ENCODE results near the gene ITGAL. TPM values are rescaled to one million over a fixed set of nuclear protein-coding genes. Genes with fewer than 3 reads are reported as not detected.
A peak's percentile ranks its signal among the peaks of the same experiment; 100 is the strongest.

Gene ITGAL
- total and polyA plus RNA-seq, 7 donors, result 0.60 to 20.7 (median 2.8) TPM

DNA sequence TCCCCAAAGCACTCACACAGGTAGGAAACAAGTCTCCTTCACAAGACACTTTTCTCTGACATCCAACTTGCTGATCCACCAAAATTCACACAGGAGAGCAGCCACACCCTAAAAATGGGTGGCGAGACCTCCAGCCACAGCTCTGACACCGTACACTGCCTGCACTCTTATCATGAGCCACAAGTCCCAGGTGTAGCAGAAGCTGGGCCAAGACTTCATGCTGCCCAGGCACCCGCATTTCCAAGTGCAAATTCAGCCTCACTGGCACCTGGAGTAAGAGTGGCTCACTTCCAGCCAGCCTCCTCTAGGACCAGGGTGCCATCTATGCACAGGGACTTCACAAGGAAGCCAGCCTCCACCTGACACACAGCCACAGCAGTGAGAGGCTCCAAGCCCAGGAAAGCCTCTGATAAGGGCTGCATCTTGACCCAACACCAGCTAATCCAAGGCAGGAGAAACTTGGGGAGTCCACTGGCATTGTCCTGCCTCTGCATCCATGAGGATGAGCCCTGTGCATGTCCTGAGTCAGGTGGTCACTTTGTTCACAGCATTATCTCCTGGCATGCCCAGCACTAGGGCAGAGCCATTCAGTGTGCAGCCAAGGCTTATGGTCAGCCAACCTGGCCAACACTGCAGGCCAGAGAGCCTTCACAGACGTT is 56.4 kb downstream of the ITGAL start:
- WGBS, 2 donors, result 82 to 83% methylated on average over 4 of the region's 4 CpGs
- intact Hi-C loops (cut with DNase I), result loop anchor here (5.0 kb wide), 1 partner anchor 82 kb away; the partner anchor contains the start of gene SEPHS2

DNA sequence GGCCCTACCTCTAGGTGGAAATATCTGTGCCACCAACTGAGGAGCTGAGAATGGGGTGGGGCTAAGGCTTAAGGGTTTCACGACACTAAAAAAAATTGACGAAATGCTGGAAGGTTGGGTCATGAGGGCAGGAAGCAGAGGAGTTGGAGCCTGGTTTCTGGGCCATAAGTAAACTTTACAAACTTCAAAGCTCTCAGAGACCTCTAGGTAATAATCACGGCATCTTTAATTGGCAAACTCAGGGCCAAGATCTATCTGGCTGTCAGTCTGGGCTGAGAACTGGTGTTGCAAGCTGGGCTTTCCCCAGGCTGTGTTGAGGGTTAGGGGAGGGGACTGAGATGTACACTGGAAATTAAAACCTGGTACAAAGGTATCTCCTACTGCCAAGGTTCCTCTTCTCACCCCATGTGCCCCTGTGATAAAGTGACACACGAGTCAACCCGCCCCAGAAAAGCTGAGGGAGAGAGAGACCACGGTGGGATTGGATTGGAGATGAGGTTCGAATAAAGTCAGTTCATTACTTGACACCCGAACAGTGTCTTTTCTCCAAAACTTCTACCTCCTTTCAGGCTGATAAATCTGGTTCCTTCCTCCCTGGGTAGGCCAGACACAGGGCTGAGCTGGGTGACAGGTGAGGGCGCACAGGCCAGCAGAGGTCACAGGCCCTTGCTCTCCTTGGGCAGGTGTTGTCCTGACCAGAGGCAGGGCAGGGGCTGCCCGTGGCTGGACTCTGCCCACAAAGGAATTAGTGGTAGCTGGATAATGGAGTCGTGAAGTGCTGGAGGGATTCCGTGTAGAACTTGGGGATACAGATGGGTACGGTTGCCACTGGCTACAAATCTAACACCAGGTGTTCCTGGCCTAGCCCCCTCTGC is 57.9 kb downstream of the ITGAL start:
- DNase-seq, result no peak
- Histone ChIP-seq H3K9me3 (no peaks in the 10 kb centered on the region), H3K4me3 (no peak overlapping the region), H3K4me1 (peaks cover 0 to 36% (median 33%) of the 10 kb centered on the region in 4 donors), H3K27me3 (no peaks in the 10 kb centered on the region), H3K27ac (no peak overlapping the region), H3K36me3 (peaks cover 0 to 32% (median 8%) of the 10 kb centered on the region in 4 donors)
- WGBS, 2 donors, result 63 to 75% methylated on average over 13 of the region's 13 CpGs
- TF ChIP-seq, protein P1, sequence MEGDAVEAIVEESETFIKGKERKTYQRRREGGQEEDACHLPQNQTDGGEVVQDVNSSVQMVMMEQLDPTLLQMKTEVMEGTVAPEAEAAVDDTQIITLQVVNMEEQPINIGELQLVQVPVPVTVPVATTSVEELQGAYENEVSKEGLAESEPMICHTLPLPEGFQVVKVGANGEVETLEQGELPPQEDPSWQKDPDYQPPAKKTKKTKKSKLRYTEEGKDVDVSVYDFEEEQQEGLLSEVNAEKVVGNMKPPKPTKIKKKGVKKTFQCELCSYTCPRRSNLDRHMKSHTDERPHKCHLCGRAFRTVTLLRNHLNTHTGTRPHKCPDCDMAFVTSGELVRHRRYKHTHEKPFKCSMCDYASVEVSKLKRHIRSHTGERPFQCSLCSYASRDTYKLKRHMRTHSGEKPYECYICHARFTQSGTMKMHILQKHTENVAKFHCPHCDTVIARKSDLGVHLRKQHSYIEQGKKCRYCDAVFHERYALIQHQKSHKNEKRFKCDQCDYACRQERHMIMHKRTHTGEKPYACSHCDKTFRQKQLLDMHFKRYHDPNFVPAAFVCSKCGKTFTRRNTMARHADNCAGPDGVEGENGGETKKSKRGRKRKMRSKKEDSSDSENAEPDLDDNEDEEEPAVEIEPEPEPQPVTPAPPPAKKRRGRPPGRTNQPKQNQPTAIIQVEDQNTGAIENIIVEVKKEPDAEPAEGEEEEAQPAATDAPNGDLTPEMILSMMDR (IDR thresholded peaks at IDR 0.05), result no peak
- TF ChIP-seq POLR2AphosphoS5 (IDR thresholded peaks at IDR 0.05) (no peak), POLR2A (IDR thresholded peaks at IDR 0.05) (no peak), EP300 (IDR thresholded peaks at IDR 0.05) (no peak)
- intact Hi-C loops (cut with DNase I), result loop anchor here (5.0 kb wide), 1 partner anchor 42 kb away; the partner anchor contains the start of gene ZNF688

More for the DNA sequence above, 56.4 kb downstream of the ITGAL start:
- no peak for DNase-seq
- peak overlapping the region in 2 of 4 donors; percentile 11 to 100 for H3K27ac ChIP-seq
- no peaks in the 10 kb centered on the region for H3K27me3 ChIP-seq
- no peaks in the 10 kb centered on the region for H3K9me3 ChIP-seq
- peaks cover 0 to 40% (median 8%) of the 10 kb centered on the region in 4 donors for H3K36me3 ChIP-seq
- H3K4me3 ChIP-seq, result no peak overlapping the region
- TF ChIP-seq, protein P1 (IDR thresholded peaks at IDR 0.05), result no peak
- TF ChIP-seq POLR2A (IDR thresholded peaks at IDR 0.05), result no peak
- no peak for TF ChIP-seq POLR2AphosphoS5 (IDR thresholded peaks at IDR 0.05)
- no peak for TF ChIP-seq EP300 (IDR thresholded peaks at IDR 0.05)
- H3K4me1 ChIP-seq, result peaks cover 0 to 39% (median 27%) of the 10 kb centered on the region in 4 donors

DNA sequence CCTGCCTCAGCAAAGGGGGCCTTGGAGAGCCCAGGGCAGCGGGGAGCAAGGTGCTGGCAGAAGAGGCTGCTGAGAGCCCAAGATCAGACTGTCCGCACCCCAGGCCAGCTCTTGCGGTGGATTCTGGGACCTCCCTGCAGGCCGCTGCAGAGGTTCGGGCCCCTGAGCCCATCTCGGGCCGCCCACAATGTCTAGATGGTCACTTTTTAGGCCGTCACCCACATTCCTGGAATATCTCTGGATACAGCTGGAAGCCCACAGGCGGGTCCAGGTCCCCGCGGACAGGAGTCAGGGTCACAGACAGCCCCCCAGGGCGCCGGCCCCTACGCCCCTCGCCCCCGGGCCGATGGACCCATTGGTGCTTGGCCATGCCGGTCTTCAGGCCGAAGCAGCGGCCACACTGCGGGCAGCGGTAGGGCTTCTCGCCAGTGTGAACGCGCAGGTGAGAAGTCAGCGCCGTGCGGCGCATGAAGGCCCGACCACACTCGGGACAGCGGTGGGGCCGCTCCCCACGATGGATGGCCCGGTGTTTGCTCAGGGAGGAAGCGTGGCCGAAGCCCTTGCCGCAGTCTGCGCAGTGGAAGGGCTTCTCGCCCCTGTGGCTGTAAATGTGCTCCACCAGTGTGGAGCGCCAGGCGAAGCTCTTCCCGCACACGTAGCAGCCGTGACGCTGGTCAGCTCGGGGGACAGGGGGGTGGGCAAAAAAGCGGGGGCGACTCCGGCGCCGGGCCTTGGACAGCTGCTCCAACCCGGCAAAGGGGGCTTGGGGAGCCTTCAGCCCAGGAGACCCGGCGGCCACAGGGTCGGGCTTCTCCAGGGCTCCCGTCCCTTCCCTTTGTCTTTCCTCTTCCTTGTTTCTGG is 60.0 kb downstream of the ITGAL start:
- WGBS, 2 donors, result 96 to 97% methylated on average over 57 of the region's 57 CpGs
- TF ChIP-seq POLR2AphosphoS5 (IDR thresholded peaks at IDR 0.05), result no peak
- TF ChIP-seq, protein P1 (IDR thresholded peaks at IDR 0.05), result no peak
- TF ChIP-seq EP300 (IDR thresholded peaks at IDR 0.05), result no peak
- TF ChIP-seq POLR2A (IDR thresholded peaks at IDR 0.05), result no peak
- Histone ChIP-seq H3K4me3 (no peak overlapping the region), H3K27ac (peak overlapping the region in 1 of 4 donors; percentile 97), H3K27me3 (no peaks in the 10 kb centered on the region), H3K4me1 (peaks cover 0 to 36% (median 35%) of the 10 kb centered on the region in 4 donors), H3K36me3 (peaks cover 0 to 32% (median 8%) of the 10 kb centered on the region in 4 donors), H3K9me3 (no peaks in the 10 kb centered on the region)
- intact Hi-C loops (cut with DNase I), result loop anchor here (5.0 kb wide), 1 partner anchor 40 kb away; the partner anchor contains the start of gene ZNF688
- DNase-seq, result no peak

DNA sequence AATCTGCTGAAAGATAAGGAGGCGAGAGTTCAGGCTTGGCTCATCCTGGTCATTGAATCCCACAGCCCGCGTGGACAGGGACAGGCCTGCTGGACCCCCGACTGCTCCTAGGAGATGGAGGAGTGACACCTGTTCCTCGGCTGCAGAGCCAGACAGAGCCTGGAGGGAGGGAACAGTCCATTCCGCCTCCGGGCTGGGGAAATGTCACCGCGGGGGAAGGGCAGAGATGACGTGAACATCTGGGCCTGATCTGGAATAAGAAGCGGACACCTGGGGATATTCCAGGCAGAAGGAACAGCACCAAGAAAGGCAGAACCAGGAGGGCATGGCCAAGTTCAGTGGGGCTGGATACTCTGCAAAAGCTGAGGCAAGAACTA is 60.6 kb downstream of the ITGAL start:
- no peaks in the 10 kb centered on the region for H3K9me3 ChIP-seq
- H3K27me3 ChIP-seq, result no peaks in the 10 kb centered on the region
- intact Hi-C loops (cut with DNase I), result loop anchor here (5.0 kb wide), 1 partner anchor 39 kb away; the partner anchor contains the start of gene ZNF688
- H3K27ac ChIP-seq, result peak overlapping the region in 3 of 4 donors; percentile 92 to 97 (median 95)
- peaks cover 0 to 31% (median 29%) of the 10 kb centered on the region in 4 donors for H3K4me1 ChIP-seq
- peak overlapping the region in 1 of 4 donors; percentile 63 for H3K4me3 ChIP-seq
- WGBS, 2 donors, result 77 to 82% methylated on average over 11 of the region's 11 CpGs
- no peak for TF ChIP-seq EP300 (IDR thresholded peaks at IDR 0.05)
- TF ChIP-seq, protein P1 (IDR thresholded peaks at IDR 0.05), result no peak
- no peak for TF ChIP-seq POLR2AphosphoS5 (IDR thresholded peaks at IDR 0.05)
- no peak for TF ChIP-seq POLR2A (IDR thresholded peaks at IDR 0.05)
- DNase-seq, result no peak
- peaks cover 0 to 32% (median 8%) of the 10 kb centered on the region in 4 donors for H3K36me3 ChIP-seq

Measured in sigmoid colon (tissue), 7 donors.